Activated T-helper 2 cell treated with anti-CD3 and anti-CD28 coated beads, Interferon-gamma antibody, Interleukin-2, Interleukin-4, amounts not matched to agents 10 μg/mL and 5 μg/mL and 100 μg/mL, durations not matched to agents 14 hours and 24 hours and 36 hours (primary cell): ENCODE measurements around the gene UBAC1. TPM values are rescaled to one million over a fixed set of nuclear protein-coding genes. Genes with fewer than 3 reads are reported as not detected.
"Not testable (repeated sequence)": the region's sequence is repeated elsewhere in the genome, so short reads cannot be mapped to it uniquely, and the experiment has no call there.

Source experiments
- DNase-seq: peaks from one replicate; pipeline ENCODE4 v3.0.0; 2021; ENCODE audit warnings: low spot score
- H3K27ac Mint-ChIP-seq: one replicate; pipeline ENCODE4 v1.8.0; 2021; ENCODE audit warnings: mixed read lengths
- H3K27me3 Mint-ChIP-seq: one replicate; pipeline ENCODE4 v1.8.0; 2021; ENCODE audit warnings: low read depth, mixed read lengths
- H3K36me3 Mint-ChIP-seq: one replicate; pipeline ENCODE4 v1.8.0; 2021; ENCODE audit warnings: low read depth, mixed read lengths
- H3K4me1 Mint-ChIP-seq: one replicate; pipeline ENCODE4 v1.8.0; 2021; ENCODE audit warnings: low read depth, mixed read lengths
- H3K4me3 Mint-ChIP-seq: one replicate; pipeline ENCODE4 v1.8.0; 2021; ENCODE audit warnings: low read depth, mild to moderate bottlenecking, moderate library complexity, mixed read lengths
- H3K9me3 Mint-ChIP-seq: one replicate; pipeline ENCODE4 v1.8.0; 2021; ENCODE audit warnings: mixed read lengths
- intact Hi-C: fragments of 100-400 bp; cut with micrococcal nuclease; formaldehyde crosslinking; loops from one replicate; pipeline ENCODE4 v1.15.1; 2023
- total RNA-seq: library from RNA; stranded (reverse); gene quantifications from 2 replicates; pipeline ENCODE4 v1.2.3, GENCODE V29; 2022

The UBAC1 gene
- total RNA-seq, 1 donor from 2014 or later, result 47.2 TPM

GRCh38 chr9:135947105-135947504 is 14.1 kb downstream of the UBAC1 start:
- H3K27me3 Mint-ChIP-seq, H3K9me3 Mint-ChIP-seq, H3K27ac Mint-ChIP-seq, H3K4me1 Mint-ChIP-seq, DNase-seq, intact Hi-C loops, H3K4me3 Mint-ChIP-seq: not testable (repeated sequence)
- H3K36me3 Mint-ChIP-seq, result peaks cover 58% of the 10 kb centered on the region

- H3K27me3 Mint-ChIP-seq, result no peaks in the 10 kb centered on the region
- no peaks in the 10 kb centered on the region for H3K9me3 Mint-ChIP-seq
- intact Hi-C loops, result no loop called here
- no peak overlapping the region for H3K27ac Mint-ChIP-seq
- H3K4me1 Mint-ChIP-seq, result no peaks in the 10 kb centered on the region
- H3K36me3 Mint-ChIP-seq, result peaks cover 58% of the 10 kb centered on the region
- DNase-seq, result no peak
- H3K4me3 Mint-ChIP-seq, result no peak overlapping the region
Measured at GRCh38 chr9:135946392-135946994, 14.7 kb downstream of the UBAC1 start.

- Mint-ChIP-seq H3K27me3 (no peaks in the 10 kb centered on the region), H3K4me3 (no peak overlapping the region), H3K4me1 (no peaks in the 10 kb centered on the region), H3K27ac (no peak overlapping the region), H3K9me3 (no peaks in the 10 kb centered on the region), H3K36me3 (peaks cover 61% of the 10 kb centered on the region)
- intact Hi-C loops, result no loop called here
- no peak for DNase-seq
Measured at GRCh38 chr9:135945969-135946368, 15.2 kb downstream of the UBAC1 start.

GRCh38 chr9:135944444-135945252 is 16.5 kb downstream of the UBAC1 start:
- no peak overlapping the region for H3K4me3 Mint-ChIP-seq
- no peaks in the 10 kb centered on the region for H3K4me1 Mint-ChIP-seq
- H3K27ac Mint-ChIP-seq, result no peak overlapping the region
- H3K27me3 Mint-ChIP-seq, result no peaks in the 10 kb centered on the region
- intact Hi-C loops, result no loop called here
- peaks cover 62% of the 10 kb centered on the region for H3K36me3 Mint-ChIP-seq
- no peak for DNase-seq
- no peaks in the 10 kb centered on the region for H3K9me3 Mint-ChIP-seq

- DNase-seq, H3K27me3 Mint-ChIP-seq, H3K27ac Mint-ChIP-seq, H3K4me3 Mint-ChIP-seq, intact Hi-C loops, H3K9me3 Mint-ChIP-seq, H3K4me1 Mint-ChIP-seq: not testable (repeated sequence)
- peaks cover 64% of the 10 kb centered on the region for H3K36me3 Mint-ChIP-seq
Measured at GRCh38 chr9:135943604-135944003, 17.6 kb downstream of the UBAC1 start.

- Mint-ChIP-seq H3K4me3 (no peak overlapping the region), H3K27me3 (peaks cover 3% of the 10 kb centered on the region), H3K9me3 (peaks cover 5% of the 10 kb centered on the region), H3K36me3 (peaks cover 77% of the 10 kb centered on the region), H3K27ac (no peak overlapping the region), H3K4me1 (peaks cover 4% of the 10 kb centered on the region)
- no peak for DNase-seq
- intact Hi-C loops, result no loop called here
Measured at GRCh38 chr9:135941288-135941995, 19.7 kb downstream of the UBAC1 start.

- DNase-seq, result peak; percentile 26
- peak overlapping the region; percentile 87 for H3K27ac Mint-ChIP-seq
- H3K27me3 Mint-ChIP-seq, result peaks cover 3% of the 10 kb centered on the region
- H3K4me3 Mint-ChIP-seq, result no peak overlapping the region
- H3K36me3 Mint-ChIP-seq, result peaks cover 79% of the 10 kb centered on the region
- H3K9me3 Mint-ChIP-seq, result peaks cover 5% of the 10 kb centered on the region
- intact Hi-C loops, result no loop called here
- peaks cover 4% of the 10 kb centered on the region for H3K4me1 Mint-ChIP-seq
Measured at GRCh38 chr9:135939351-135940265, 21.6 kb downstream of the UBAC1 start.

- Mint-ChIP-seq H3K27me3 (peaks cover 3% of the 10 kb centered on the region), H3K36me3 (peaks cover 80% of the 10 kb centered on the region), H3K27ac (no peak overlapping the region), H3K9me3 (peaks cover 5% of the 10 kb centered on the region), H3K4me3 (no peak overlapping the region), H3K4me1 (peaks cover 4% of the 10 kb centered on the region)
- intact Hi-C loops, result no loop called here
- DNase-seq, result no peak
Measured at GRCh38 chr9:135937521-135938489, 23.4 kb downstream of the UBAC1 start.

- peaks cover under 1% of the 10 kb centered on the region for H3K4me1 Mint-ChIP-seq
- H3K36me3 Mint-ChIP-seq, result peaks cover 64% of the 10 kb centered on the region
- no peaks in the 10 kb centered on the region for H3K9me3 Mint-ChIP-seq
Measured at GRCh38 chr9:135933114-135933513, 28.1 kb downstream of the UBAC1 start.

GRCh38 chr9:135932656-135933055 is 28.5 kb downstream of the UBAC1 start:
- Mint-ChIP-seq H3K27me3 (no peaks in the 10 kb centered on the region), H3K27ac (no peak overlapping the region), H3K4me3 (no peak overlapping the region), H3K9me3 (no peaks in the 10 kb centered on the region), H3K36me3 (peaks cover 60% of the 10 kb centered on the region), H3K4me1 (peaks cover 5% of the 10 kb centered on the region)
- no peak for DNase-seq
- intact Hi-C loops, result no loop called here

More at GRCh38 chr9:135933114-135933513, 28.1 kb downstream of the UBAC1 start:
- no peak overlapping the region for H3K27ac Mint-ChIP-seq
- no peak for DNase-seq
- H3K27me3 Mint-ChIP-seq, result no peaks in the 10 kb centered on the region
- intact Hi-C loops, result no loop called here
- H3K4me3 Mint-ChIP-seq, result no peak overlapping the region

GRCh38 chr9:135931349-135931820 is 29.8 kb downstream of the UBAC1 start:
- DNase-seq, result no peak
- intact Hi-C loops, result no loop called here
- H3K4me1 Mint-ChIP-seq, result peaks cover 9% of the 10 kb centered on the region
- no peaks in the 10 kb centered on the region for H3K9me3 Mint-ChIP-seq
- H3K27ac Mint-ChIP-seq, result no peak overlapping the region
- peaks cover 52% of the 10 kb centered on the region for H3K36me3 Mint-ChIP-seq
- H3K27me3 Mint-ChIP-seq, result no peaks in the 10 kb centered on the region
- no peak overlapping the region for H3K4me3 Mint-ChIP-seq
